ENCODE data around the gene VGLL4. TPM values are rescaled to one million over a fixed set of nuclear protein-coding genes. Genes with fewer than 3 reads are reported as not detected.

VGLL4 gene
- total RNA-seq (ENCODE audit: unreplicated experiment) = 120 TPM
- long read RNA-seq, transcript VGLL4-211 (5 exons, 1,377 nt) = major isoform, 9 of 28 reads
- long read RNA-seq, partial matches to known transcripts = 4 of 28 reads
- long read RNA-seq, other reads (novel, unspliced or antisense) = 12 of 28 reads

DNA sequence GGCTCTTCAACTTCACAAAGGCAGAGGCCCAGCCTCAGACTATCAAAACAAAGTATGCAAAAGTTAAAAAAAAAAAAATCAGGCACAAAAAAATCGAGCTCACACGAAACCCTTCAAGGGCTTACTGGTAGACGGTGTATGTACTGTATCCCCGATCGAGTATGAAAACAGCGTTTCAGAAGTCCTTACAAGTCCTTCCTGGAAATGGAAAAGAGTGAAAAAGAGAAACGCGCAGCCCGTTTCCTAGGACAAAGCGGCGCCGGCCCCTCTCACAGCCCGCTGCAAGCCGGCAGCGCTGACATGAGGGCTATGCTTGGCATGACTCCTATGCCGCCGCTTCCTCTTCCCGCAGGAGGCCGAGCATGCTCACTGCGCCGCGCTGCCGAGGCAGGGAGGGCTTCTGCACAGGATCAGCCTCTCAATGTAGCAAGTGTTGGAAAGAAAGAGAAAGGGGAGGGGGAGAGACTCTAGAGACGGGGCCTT is at the start of gene VGLL4:
TSS of gene VGLL4 (minus strand) at position 311 of the 483 bp plus-strand sequence. CDS start 397 bp downstream, outside the sequence.
- H3K27ac Mint-ChIP-seq (ENCODE audit: unreplicated experiment) = peak within 1 kb of the TSS; percentile 100

DNA sequence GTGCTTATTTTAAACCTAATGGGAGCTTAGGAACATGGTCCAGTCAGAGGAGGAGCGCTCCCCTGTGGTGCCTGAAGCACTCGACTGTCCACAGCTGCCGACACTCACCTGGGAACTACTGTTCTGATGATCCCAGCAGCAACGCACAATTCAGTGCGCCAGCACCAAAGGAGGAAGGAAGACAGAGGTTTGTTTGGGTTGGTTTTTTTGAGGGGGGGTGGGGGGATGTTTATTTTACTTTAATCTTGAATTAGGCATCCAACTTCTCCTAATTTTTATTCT is 48.8 kb upstream of the VGLL4 start:
- H3K4me3 Mint-ChIP-seq (ENCODE audit: unreplicated experiment) = no peak overlapping the region
- no peak overlapping the region for H3K27ac Mint-ChIP-seq (ENCODE audit: unreplicated experiment)
- no peaks in the 10 kb centered on the region for H3K27me3 Mint-ChIP-seq (ENCODE audit: unreplicated experiment)
- TF ChIP-seq, protein P1, sequence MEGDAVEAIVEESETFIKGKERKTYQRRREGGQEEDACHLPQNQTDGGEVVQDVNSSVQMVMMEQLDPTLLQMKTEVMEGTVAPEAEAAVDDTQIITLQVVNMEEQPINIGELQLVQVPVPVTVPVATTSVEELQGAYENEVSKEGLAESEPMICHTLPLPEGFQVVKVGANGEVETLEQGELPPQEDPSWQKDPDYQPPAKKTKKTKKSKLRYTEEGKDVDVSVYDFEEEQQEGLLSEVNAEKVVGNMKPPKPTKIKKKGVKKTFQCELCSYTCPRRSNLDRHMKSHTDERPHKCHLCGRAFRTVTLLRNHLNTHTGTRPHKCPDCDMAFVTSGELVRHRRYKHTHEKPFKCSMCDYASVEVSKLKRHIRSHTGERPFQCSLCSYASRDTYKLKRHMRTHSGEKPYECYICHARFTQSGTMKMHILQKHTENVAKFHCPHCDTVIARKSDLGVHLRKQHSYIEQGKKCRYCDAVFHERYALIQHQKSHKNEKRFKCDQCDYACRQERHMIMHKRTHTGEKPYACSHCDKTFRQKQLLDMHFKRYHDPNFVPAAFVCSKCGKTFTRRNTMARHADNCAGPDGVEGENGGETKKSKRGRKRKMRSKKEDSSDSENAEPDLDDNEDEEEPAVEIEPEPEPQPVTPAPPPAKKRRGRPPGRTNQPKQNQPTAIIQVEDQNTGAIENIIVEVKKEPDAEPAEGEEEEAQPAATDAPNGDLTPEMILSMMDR (IDR thresholded peaks at IDR 0.05; ENCODE audit: unreplicated experiment) = no peak
- no peaks in the 10 kb centered on the region for H3K36me3 Mint-ChIP-seq (ENCODE audit: low read depth, unreplicated experiment)
- no peak for DNase-seq (ENCODE audit: low spot score)
- peaks cover 8% of the 10 kb centered on the region for H3K4me1 Mint-ChIP-seq (ENCODE audit: unreplicated experiment)
- H3K9me3 Mint-ChIP-seq (ENCODE audit: unreplicated experiment) = no peaks in the 10 kb centered on the region

More for the DNA sequence above, at the start of gene VGLL4:
- peak; percentile 88 for DNase-seq (ENCODE audit: low spot score)
- TF ChIP-seq, protein P1 (IDR thresholded peaks at IDR 0.05; ENCODE audit: unreplicated experiment) = no peak
- H3K4me3 Mint-ChIP-seq (ENCODE audit: unreplicated experiment) = peak within 1 kb of the TSS; percentile 100
- H3K36me3 Mint-ChIP-seq (ENCODE audit: low read depth, unreplicated experiment) = peaks cover 8% of the 10 kb centered on the region
- H3K4me1 Mint-ChIP-seq (ENCODE audit: unreplicated experiment) = peaks cover 46% of the 10 kb centered on the region
- no peaks in the 10 kb centered on the region for H3K9me3 Mint-ChIP-seq (ENCODE audit: unreplicated experiment)
- peaks cover 17% of the 10 kb centered on the region for H3K27me3 Mint-ChIP-seq (ENCODE audit: unreplicated experiment)

DNA sequence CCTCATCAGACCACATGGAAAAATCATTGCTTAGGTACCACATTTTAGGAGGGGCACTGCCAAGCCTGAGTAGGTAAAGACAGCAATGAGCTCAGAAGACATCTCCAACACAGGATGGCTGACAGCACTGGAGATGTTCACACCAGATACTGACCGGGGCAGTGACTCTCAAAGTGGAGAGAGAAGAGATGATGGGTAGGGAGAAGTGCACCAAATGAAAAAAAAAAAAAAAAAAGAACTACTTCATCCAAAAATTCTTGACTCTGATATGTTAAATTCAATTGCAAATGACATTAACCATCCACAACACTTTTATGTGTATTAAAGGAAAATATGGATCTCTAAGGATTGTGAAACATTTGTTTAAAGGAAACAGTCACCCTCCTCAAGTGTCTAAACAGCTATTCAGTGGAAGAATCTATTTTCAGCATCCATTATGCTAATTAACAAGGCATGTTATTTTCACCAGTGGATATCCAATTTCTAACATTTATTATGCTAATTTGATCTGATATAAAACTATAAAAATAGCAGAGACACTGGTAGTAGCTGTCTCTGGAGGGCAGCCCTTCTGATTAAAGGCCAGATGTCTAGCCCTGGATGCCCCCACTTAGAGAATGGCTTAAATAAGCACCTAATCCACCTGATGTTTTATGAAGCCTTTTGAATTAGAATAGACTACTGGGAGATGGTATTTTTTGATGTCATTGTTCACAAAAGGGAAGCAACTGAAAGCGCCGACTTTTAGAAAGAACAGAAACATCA is 48.2 kb upstream of the VGLL4 start:
- TF ChIP-seq, protein P1 (IDR thresholded peaks at IDR 0.05; ENCODE audit: unreplicated experiment) = no peak
- Mint-ChIP-seq H3K4me1 (ENCODE audit: unreplicated experiment) (peaks cover 8% of the 10 kb centered on the region), H3K27ac (ENCODE audit: unreplicated experiment) (no peak overlapping the region), H3K4me3 (ENCODE audit: unreplicated experiment) (no peak overlapping the region), H3K36me3 (ENCODE audit: low read depth, unreplicated experiment) (no peaks in the 10 kb centered on the region), H3K27me3 (ENCODE audit: unreplicated experiment) (no peaks in the 10 kb centered on the region), H3K9me3 (ENCODE audit: unreplicated experiment) (no peaks in the 10 kb centered on the region)
- DNase-seq (ENCODE audit: low spot score) = no peak

- H3K4me3 Mint-ChIP-seq (ENCODE audit: unreplicated experiment) = no peak overlapping the region
- peaks cover 8% of the 10 kb centered on the region for H3K4me1 Mint-ChIP-seq (ENCODE audit: unreplicated experiment)
- DNase-seq (ENCODE audit: low spot score) = no peak
These were observed 47.4 kb upstream of the VGLL4 start for GRCh38 chr3:11690863-11691766.

More at GRCh38 chr3:11690863-11691766, 47.4 kb upstream of the VGLL4 start:
- Mint-ChIP-seq H3K9me3 (ENCODE audit: unreplicated experiment) (no peaks in the 10 kb centered on the region), H3K27me3 (ENCODE audit: unreplicated experiment) (peaks cover 2% of the 10 kb centered on the region), H3K36me3 (ENCODE audit: low read depth, unreplicated experiment) (no peaks in the 10 kb centered on the region), H3K27ac (ENCODE audit: unreplicated experiment) (no peak overlapping the region)
- TF ChIP-seq, protein P1 (IDR thresholded peaks at IDR 0.05; ENCODE audit: unreplicated experiment) = no peak

All from endothelial cell (in vitro differentiated cells).